Stimulated activated CD8-positive, alpha-beta memory T cell treated with anti-CD3 and anti-CD28 coated beads, Interleukin-2, amount 100 ng/mL, for 48 hours (primary cell): ENCODE data around the gene SNX30.
A peak's percentile ranks its signal among the peaks of the same experiment; 100 is the strongest.

Experiments
- DNase-seq, 2 donors: peaks; one replicate each; pipeline ENCODE4 v3.0.0-alpha.2; 2020; ENCODE audit warnings: low read depth in 2 of 2

Gene SNX30

GRCh38 chr9:112822618-112823017 is 72.1 kb downstream of the SNX30 start:
- DNase-seq: no peak

GRCh38 chr9:112823257-112823656 is 72.7 kb downstream of the SNX30 start:
- no peak for DNase-seq

DNA sequence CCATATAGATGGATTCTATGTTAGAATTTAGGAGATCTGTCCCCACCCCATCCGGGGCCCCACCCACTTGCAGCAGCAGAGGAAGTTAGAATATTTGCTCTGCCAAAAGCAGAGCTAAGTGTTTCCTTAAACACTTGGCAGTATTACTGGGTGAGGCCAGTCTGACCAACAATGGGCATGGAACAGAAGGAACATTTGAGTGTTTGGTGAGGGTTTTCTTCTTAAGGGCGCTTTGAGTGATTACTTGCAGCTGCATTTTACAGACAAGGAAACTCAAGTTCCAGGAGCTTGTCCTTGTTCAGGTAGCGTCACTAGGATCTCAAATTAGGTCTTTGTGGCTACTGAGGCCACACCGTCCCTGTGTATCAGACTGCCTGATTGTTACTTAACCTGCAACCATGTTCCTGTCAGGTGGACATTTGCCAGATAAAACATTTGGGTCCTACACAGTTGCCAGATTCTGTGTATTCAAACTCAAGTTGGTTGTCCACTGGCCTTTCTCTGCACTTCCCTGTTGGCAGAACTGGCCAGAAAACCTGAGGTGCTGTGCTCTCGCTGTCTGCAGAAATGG is 80.8 kb downstream of the SNX30 start:
- DNase-seq: no peak

- no peak for DNase-seq
Measured at GRCh38 chr9:112831969-112832368, 81.4 kb downstream of the SNX30 start.

DNA sequence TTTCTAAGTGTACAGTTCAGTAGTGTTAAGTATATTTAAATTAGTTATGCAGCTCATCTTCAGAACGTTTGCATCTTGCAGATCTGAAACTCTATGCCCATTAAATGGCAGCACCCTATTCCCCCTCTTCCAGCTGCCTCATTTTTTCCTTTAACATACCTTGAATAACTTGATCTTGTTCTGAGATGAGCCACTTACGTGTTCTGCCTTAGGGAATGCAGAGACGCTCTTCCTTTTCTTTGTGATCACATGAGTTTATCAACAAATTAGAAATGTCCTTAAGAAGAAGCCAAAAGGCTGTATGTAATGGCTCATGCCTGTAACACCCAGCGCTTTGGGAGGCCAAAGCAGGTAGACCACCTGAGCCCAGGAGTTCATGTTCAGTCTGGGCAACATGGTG is 82.5 kb downstream of the SNX30 start:
- no peak for DNase-seq

DNA sequence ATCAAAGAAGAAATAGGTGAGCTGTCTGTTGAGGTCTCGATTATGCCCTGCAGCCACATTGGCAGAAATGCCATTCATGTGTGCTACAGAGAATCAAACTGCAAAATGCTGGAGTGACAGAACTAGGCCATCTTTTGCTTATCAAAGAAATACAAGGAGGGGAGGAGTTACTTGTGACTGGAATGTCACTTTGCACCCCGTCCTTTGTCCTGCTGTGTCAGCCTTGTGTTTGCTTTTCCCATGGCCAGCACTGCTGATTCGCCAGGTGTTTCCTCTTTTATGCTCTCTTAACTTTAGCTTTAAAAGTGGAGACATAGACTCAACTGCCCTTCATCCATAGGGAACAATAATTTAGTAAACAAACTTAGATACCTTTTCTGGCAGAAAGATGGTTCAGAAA is 85.8 kb downstream of the SNX30 start:
- DNase-seq: no peak

DNA sequence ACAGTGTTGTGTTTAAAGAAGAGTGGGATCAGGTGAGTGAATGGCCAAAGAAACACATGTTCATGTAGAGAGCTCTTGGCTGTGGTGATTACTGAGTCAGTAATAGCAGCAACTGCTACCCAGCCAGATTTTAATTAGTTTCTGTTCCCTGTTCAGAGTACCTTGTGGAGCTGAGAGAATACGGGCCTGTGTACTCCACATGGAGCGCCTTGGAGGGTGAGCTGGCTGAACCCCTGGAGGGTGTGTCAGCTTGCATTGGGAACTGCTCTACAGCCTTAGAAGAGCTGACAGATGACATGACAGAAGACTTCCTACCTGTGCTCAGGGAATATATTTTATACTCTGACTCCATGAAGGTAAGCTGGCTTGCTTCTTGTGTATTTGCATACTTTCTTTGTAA is 87.8 kb downstream of the SNX30 start:
- no peak for DNase-seq

DNA sequence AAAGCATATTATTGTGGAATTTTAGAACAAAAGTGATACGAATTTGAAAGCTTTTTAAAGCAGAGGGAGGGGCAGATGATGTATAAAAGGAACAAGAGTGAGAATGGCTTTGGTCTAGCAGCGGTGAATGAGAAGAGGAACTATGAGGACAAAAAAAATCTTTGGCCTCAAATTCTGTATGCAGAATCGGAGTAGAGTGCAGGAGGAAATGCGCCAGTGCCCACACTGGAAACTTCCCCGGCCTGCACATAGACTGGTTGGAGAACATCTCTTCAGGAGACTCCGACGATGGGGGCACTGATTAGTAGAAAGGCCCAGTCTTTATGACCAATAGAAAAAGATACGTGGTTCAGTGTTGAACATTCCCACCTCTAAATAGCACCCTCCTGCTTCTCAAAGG is 88.8 kb downstream of the SNX30 start:
- no peak for DNase-seq

DNA sequence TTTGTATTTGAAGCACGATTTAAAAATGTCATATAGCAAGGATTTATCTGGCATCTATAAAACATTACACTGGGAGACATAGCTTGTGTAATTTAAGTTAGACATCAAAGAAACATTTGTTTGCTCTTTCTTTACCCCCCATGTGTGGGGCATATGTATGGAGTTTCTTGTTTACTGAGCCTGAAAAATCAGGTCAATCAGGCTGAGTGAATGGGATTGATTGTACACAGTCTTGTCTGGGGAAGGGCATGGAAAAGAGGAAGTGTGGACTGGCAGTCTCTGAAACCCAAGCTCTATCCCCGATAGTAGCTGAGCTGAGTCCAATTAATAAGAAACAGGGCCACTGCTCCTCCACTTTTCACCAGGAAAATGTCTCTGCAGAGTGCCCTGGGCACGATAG is 90.7 kb downstream of the SNX30 start:
- no peak for DNase-seq

DNA sequence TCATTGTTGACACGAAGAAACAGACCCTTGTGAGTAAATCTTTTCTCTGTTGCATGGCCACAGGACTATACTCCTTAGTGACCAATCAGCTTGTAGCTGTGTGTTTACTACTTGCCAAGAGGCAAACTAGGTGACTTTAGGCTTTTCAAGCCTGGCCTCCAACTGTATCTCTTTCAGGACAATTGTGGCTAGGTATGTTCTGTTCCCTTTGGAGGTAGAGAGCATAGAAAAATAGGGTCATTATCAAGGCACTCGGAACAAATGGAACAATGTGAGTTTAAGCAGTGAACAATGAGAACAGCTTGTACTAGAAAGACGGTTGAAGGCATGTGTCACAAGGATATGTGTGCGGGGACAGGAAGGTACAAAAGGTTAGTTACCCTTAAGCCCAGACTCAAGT is 92.0 kb downstream of the SNX30 start:
- no peak for DNase-seq

GRCh38 chr9:112844771-112845542 is 94.4 kb downstream of the SNX30 start:
- DNase-seq: peak; percentile 65 to 68

GRCh38 chr9:112846528-112847488 is 96.2 kb downstream of the SNX30 start:
- DNase-seq: no peak

GRCh38 chr9:112848316-112849151 is 98.0 kb downstream of the SNX30 start:
- no peak for DNase-seq

GRCh38 chr9:112849363-112849922 is 98.9 kb downstream of the SNX30 start:
- no peak for DNase-seq

DNA sequence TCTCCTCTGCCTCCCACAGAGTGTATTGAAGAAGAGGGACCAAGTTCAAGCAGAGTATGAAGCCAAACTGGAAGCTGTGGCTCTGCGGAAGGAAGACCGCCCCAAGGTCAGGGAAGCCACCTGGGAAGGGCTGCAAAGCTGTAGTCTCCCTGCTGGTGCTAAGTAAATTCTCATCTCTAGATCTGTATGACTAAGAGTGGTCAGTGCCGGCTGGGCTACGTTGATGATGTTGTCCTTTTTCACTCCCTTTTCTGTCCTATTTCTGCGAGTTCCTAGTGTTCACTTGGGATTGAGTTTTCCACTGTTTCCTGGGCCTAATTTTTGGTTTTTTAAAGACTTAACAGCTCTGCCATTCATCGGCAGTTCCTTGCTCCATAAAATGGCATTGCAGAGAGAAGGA is 100.3 kb downstream of the SNX30 start:
- DNase-seq: no peak

DNA sequence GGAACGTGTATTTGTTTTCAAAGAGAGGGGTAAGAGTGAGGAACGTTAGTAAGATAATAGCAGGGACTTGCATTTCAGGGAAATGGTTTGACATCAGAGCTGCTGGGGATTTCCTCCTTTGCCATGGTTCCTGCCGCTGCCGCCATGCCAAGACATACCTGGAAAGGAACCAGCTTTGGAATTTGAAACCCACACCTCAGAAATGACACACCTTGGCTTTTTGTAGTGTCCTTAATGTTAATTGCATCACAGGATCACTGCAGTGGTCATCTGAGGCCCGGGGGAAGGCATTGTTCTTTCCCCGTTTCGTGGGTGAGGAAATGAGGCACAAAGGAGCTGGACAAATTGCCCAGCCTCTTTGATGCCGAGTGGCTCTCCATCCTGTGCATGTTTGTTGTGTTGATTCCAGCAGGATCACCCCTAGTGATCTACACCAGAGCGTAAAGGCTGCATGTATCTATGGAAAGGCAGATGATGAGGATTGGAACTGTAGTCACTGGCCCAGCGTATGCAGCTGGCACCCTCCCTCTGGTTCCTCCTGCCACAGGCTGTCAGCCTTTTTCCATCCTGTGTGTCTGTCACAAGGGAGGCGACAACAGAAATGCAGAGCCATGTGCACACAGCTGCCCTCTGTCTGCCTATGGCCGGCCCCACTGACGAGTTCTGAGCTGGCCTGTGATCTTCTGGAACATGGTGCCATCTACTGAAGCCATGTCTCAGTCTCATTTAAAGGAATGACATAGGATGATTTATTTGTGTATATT is 102.4 kb downstream of the SNX30 start:
- DNase-seq: no peak

DNA sequence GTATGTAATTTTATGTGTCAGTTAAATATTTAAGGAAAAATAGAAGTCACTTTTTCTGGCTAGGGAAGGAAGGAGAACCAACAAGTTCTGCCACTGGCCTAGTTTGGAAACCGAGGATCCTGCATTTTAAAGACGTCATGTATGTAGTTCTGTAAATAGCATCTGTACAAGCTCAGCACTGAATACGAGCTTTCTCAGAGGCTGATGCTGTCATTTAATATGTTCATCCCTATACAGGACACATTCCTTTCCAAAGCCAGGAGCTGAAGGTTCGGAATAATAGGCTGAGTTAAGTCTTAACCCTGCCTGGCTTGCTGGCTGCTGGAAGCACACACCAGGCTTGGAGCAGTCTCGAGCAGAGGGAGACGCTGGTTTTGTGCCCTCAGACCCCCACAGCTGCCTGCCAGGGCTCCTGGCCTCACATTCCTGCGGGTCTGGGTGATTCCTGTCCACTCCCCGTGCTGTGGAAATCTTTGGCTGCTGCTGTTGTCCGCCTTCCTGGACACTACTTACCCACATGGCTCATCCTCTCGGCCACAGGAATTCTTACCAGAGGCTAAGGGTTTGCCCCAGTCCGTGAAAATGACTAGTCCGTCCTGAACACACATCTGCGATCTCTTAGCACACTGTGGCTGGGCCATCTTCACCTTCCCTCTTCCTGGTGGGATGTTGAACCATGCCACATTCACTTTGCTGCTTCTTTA is 103.5 kb downstream of the SNX30 start:
- no peak for DNase-seq

DNA sequence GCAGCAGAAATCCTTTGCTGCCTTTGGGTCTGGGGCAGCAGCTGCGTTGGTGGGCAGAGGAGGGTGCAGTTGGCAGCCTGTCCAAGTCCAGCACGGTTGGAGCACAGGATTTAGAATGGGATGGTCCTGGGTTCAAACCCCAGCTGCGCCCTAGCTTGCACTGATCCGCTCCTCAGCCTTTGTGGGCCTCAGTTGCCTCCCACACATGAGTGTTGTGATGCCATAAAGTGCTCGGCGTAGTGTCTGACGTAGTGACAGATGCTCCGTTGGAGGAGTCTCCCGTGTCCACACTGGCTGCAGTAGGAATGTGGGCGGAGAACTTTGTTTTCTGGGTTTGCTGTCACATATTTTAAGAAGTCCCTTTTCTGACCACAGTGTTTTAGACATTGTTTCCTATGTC is 104.1 kb downstream of the SNX30 start:
- no peak for DNase-seq

- no peak for DNase-seq
Measured at GRCh38 chr9:112856200-112856599, 105.6 kb downstream of the SNX30 start.

DNA sequence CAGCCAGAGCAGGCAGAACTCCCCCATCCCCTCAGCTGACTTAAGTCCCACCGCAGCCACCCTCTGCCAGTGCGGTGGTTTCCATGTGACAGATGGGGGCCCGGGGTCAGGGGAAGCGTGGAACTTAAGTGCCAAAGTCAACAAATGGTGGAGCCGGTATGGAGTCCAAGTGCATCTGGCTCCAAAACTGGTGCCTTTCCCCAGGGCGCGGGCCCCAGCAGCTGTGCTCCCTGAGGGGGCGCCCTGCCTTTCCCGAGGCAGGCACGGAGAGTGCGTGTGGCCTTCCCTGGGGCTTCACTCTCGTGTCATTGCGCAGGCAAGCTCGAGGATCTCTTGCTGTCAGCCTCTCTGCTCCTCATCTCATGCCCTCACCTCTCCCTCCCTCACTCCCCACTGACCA is 106.3 kb downstream of the SNX30 start:
- DNase-seq: no peak
